Bronchus fibroblast of lung (primary cell): ENCODE measurements around the gene ZFAND2A. TPM values are rescaled to one million over a fixed set of nuclear protein-coding genes. Genes with fewer than 3 reads are reported as not detected.

Experiments used
- total RNA-seq: library from RNA; depleted of rRNA; stranded (reverse); fragments of >200 nt; gene quantifications from 2 replicates; pipeline ENCODE4 v1.2.3, GENCODE V29; 2015

The ZFAND2A gene, protein sequence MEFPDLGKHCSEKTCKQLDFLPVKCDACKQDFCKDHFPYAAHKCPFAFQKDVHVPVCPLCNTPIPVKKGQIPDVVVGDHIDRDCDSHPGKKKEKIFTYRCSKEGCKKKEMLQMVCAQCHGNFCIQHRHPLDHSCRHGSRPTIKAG
- total RNA-seq: 16.0 and 19.3 TPM in 2 replicates

DNA sequence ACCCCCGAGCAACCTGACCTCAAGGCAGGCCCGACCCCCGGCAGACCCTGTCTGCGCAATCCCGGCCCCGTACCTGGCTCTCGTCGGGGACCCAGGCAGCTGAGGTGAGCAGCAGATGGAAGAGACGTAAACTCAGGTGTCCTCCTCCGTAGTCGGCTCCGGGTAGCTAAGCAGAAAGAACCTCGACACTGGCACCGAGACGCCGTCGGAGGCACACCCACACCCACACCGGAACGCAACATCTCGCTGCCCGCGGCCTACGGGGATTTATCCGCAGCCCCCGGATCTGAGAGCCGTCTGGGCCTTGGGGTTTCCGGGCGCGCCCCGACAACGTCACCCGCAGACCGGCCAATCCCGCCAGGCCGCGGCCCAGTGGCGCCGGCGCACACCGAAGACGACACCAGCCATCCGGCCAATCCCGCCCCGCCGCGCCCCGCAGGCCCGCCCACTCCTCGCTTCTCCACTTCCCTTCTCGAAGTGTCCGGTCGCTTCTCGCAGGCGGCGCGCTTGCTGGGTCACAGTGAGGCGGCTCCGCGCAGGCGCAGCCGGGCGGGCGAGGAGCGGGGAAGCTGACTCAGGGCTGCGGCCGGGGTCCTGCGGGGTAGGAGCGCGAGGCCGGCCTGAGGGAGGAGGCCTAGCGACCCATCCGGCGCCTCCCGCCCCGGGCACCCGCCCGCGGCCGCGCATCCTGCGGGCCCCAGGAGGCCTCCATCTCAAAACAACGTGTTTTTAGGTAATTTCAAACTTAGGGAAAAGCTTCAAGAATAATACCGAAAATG, at the start of gene ZFAND2A:
TSS of gene ZFAND2A (minus strand) at position 306 of the 779 bp plus-strand sequence. CDS start 1,984 bp downstream, outside the sequence.

Other genes with a start within 250 kb of the ZFAND2A start
- 0.84 and 1.3 TPM in 2 replicates for gene ADAP1, start 205.5 kb downstream of the ZFAND2A start, total RNA-seq
- gene COX19, start 184.6 kb downstream of the ZFAND2A start, total RNA-seq: 2.7 and 3.9 TPM in 2 replicates
- gene CYP2W1, start 177.0 kb downstream of the ZFAND2A start, total RNA-seq: under 0.01 TPM in 1 of 2 replicates, not detected in the other
- 0.15 TPM in 1 of 2 replicates, not detected in the other for gene GPR146, start 115.7 kb downstream of the ZFAND2A start, total RNA-seq
- gene GPER1, start 72.1 kb downstream of the ZFAND2A start, total RNA-seq: 4.2 and 5.2 TPM in 2 replicates
- not detected in 2 replicates for gene UNCX, start 72.7 kb upstream of the ZFAND2A start, total RNA-seq